Measurements from ENCODE around the gene DVL2. TPM values are rescaled to one million over a fixed set of nuclear protein-coding genes. Genes with fewer than 3 reads are reported as not detected.
A peak's percentile ranks its signal among the peaks of the same experiment; 100 is the strongest.

Gene DVL2
- total RNA-seq (2014; rRNA removed; shearing (Covaris generic)): 65.1 and 82.4 TPM in 2 replicates

DNA sequence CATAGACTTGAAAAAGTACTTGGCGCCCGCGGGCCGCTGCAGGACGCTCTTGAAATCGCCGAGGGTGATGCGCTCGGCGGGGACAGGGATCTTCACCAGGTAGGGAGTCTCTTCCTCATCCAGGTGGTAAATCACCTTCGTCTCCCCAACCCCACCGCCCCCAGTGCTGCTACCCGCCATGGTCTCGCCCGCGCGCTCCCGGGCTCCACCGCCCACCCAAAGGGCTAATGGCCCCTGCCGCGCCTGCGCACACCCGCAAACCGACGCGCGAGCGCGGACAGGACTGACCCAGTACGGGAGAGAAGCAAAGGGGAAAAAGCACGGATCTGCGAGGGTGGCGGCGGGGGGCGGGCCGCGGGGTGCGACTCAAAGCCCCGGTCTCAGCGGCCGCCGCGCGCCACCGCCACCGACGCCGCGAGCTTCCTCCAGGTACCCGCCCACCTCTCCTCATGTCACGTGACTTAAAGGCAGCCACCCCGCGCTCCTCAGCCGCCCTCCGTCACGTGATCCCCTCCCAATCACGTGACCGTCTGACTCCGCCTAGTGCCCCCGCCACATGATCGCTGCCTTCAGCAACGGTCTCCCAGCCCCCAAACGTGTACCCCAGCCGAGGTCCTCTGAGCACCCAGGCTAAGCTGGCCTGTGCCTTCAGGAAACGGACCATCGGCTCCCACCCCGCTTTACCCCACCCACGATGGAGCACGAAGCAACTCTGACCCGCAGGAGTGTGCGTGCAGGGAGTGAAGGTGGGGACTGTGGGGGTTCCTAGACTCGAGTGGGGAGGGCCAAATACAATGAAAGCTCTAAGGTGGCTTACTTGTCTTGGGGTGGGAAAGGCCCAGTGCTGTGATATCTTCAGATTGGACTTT, at the start of gene DVL2:
Gene DVL2 (minus strand): TSS at position 435 of the 869 bp plus-strand sequence. CDS start 255 bp downstream, at position 180.
- peak; percentile 93 for DNase-seq (ENCODE audit: low spot score)

DNA sequence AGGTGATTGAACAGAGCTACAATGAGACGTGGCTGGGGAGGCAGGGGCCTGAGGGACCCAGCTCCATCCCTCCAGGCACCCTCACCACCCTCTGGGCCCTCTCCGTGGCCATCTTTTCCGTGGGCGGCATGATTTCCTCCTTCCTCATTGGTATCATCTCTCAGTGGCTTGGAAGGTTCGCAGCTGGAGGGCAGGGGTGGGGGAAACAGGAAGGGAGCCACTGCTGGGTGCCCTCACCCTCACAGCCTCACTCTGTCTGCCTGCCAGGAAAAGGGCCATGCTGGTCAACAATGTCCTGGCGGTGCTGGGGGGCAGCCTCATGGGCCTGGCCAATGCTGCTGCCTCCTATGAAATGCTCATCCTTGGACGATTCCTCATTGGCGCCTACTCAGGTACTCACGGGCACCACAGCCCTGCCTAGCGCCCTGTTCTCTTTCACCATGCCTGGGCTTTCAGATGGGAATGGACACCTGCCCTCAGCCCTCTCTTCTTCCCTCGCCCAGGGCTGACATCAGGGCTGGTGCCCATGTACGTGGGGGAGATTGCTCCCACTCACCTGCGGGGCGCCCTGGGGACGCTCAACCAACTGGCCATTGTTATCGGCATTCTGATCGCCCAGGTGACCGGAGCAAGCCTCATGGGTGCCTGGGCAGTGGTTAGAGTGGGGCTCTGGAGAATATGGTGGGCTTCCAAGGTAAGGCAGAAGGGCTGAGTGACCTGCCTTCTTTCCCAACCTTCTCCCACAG, 49.3 kb upstream of the DVL2 start:
- no peak for DNase-seq (ENCODE audit: low spot score)

DNA sequence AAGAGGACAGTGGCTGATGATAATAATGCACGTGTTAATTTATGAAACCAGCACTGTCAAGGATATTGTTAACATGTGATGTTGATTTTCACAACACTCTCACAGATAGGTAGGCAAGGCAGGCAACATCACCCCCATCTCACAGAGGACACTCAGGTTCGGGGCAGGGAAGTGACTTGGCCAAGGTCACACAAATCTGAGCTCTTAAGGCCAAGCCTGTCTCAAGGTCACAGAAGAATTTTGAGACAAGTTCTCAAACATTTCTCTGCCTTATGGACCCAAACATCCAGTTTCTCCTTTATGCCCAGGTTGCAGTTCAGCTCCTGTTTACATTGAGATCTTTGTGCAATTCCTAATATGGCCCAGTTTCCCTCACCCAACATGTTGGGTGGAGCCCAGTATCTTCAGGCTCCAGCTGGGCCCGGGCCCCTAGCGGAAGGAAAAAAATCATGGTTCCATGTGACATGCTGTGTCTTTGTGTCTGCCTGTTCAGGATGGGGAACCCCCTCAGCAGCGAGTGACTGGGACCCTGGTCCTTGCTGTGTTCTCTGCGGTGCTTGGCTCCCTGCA, 48.5 kb upstream of the DVL2 start:
- no peak for DNase-seq (ENCODE audit: low spot score)

DNA sequence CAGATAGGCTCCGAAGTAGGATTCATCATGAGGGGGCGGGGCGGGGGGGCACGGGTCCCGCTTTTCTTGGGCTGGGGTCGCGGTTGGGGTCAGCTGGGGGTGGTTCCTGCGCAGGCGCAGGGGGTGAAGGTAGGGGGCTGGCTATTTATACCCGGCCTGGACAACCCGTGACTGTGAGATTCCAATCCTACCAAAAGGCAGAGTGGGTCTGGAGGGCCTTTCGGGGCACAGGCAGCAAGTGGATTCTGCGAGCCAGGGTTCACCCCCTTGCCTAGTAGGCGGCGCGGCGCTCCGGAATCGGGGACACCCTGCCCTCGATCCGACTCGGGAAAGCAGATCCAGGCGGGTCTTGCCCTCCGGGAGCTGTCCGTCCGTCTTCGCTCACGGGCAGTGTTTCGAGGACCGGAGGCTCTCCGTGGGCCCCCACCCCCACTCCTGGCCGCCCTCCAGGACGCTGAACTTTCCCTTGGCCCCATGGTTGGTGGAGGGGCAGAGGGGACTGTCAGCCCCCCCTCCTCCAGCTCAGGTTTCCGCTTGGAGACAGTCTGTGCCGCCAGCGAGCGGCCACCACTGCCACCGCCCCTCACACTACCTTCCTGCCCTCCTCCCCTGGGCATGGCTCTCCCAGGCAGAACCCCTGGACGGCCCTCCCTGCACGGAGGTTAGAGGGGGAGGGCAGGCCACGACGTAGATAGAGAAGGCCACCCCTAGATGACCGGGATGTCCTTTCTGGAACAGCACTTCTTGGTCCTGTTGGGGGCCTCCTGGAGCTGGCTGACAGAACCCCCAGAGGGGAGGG, 47.8 kb upstream of the DVL2 start:
- DNase-seq (ENCODE audit: low spot score): no peak

DNA sequence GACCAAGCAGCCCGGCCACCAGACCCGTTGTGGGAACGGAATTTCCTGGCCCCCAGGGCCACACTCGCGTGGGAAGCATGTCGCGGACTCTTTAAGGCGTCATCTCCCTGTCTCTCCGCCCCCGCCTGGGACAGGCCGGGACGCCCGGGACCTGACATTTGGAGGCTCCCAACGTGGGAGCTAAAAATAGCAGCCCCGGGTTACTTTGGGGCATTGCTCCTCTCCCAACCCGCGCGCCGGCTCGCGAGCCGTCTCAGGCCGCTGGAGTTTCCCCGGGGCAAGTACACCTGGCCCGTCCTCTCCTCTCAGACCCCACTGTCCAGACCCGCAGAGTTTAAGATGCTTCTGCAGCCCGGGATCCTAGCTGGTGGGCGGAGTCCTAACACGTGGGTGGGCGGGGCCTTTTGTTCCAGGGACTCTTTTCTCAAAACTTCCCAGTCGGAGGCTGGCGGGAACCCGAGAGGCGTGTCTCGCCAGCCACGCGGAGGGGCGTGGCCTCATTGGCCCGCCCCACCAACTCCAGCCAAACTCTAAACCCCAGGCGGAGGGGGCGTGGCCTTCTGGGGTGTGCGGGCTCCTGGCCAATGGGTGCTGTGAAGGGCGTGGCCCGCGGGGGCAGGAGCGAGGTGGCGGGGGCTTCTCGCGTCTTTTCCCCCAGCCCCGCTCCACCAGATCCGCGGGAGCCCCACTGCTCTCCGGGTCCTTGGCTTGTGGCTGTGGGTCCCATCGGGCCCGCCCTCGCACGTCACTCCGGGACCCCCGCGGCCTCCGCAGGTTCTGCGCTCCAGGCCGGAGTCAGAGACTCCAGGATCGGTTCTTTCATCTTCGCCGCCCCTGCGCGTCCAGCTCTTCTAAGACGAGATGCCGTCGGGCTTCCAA, 47.0 kb upstream of the DVL2 start, which contains the start of gene SLC2A4:
Gene SLC2A4 (plus strand): TSS at position 645 of the 879 bp plus-strand sequence. CDS start 217 bp downstream, at position 862.
- peak; percentile 88 for DNase-seq (ENCODE audit: low spot score)

DNA sequence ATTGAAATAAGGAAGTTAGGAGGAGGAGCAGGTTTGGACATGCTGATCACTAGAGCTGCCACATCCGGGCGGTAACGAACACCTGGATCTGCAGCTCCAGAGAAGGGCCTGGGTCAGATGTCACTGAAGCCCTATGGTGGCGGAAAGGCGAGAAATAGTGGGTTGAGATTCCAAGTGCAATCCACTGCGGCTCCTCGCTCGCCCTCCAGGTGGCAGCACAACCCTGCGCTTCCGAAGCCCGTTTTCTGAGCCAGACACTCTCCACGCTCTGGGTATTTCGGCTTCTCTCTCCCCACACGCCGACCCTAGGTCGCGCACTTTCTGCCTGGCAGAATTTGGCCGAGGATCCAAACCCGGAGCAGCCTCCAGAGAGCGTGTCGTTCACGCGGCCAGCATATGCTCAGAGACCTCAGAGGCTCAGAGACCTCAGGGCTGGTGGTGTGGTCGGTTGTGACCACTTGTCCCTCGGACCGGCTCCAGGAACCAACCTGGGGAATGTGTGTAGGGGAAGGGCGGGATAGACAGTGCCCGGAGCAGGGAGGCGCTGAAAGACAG, 46.3 kb upstream of the DVL2 start:
- peak; percentile 77 for DNase-seq (ENCODE audit: low spot score)

DNA sequence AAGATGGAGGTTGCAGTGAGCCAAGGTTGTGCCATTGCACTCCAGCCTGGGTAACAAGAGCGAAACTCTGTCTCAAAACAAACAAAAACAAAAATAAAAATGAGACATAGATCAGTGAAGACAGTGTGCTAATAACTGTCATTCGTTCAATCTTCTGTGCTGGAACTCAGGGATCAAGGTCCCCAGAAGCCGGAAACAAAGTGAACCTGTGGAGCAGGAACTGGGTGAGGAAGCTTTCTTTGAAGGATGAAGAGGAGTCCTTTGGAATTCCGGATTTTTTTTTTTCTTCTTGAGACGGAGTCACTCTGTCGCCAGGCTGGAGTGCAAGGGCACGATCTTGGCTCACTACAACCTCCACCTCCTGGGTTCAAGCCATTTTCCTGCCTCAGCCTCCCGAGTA, 45.1 kb upstream of the DVL2 start:
- DNase-seq (ENCODE audit: low spot score): no peak

DNA sequence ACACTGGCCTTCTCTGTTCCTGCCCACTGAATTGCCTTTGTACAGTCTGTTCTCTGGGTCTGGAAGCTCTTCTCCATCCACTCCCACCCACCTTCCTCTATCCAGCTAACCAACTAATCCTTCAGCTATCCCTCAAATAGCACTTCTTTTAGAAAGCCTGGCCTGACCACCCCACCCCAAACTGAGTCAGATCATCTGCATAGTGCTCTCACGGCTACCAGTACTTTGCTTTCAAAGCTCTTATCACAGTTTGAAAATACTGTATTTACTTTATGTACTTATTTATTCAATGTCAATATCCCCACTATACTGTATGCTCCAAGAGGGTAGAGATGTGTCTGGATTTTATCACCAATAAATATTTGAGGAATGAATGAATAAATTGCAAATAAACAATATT, 32.5 kb upstream of the DVL2 start:
- no peak for DNase-seq (ENCODE audit: low spot score)

DNA sequence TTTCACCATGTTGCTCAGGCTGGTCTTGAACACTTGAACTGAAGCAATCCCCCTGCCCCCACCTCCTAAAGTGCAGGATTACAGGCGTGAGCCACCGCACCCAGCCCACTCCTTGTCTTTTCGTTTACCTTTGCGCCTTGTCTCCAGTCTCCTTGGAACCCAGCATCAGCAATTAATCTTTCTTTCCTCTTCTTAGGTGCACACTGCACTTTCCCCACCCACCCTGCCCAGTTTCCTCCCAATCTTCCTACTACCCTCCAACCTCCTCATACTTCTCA, 29.4 kb upstream of the DVL2 start:
- no peak for DNase-seq (ENCODE audit: low spot score)

DNA sequence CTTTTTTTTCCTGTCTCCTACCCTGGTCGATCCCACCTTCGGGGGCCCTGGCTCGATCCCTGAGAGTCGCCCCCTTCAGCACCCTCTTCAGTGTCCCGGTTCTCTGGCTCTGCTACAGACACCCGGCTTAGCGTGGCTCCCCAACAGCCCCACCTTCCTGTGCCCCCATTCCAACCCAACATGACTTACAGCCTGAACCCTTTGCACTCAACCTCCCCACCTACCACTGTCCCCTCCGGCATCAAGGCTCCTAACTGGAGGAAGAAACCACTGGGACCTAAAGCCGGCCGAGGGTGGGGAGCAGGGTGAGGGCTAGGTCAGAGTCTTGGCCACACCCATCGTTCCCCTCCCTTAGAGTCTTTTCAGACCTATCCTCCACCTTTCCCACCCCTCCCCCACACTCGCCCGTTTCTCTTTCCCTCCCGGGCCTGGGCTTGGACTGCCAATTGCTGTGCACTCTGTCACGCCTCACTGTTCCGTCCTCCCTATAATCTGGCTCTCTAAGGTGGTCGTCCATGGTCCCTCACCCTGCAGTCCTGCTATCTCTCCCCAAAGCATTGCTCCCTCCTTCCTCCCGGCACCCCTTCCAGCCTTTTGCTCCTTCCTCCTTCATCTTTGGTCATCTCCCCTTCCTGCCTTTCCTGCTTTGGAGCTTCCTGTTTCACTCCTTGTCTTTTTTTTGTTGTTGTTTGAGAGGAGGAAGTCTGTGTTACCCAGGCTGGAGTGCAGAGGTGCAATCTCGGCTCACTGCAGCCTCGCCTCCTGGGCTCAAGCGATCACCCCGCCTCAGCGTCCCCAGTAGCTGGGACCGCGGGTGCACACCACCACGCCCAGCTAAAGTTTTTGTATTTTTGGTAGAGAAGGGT, 28.9 kb upstream of the DVL2 start:
- DNase-seq (ENCODE audit: low spot score): no peak

DNA sequence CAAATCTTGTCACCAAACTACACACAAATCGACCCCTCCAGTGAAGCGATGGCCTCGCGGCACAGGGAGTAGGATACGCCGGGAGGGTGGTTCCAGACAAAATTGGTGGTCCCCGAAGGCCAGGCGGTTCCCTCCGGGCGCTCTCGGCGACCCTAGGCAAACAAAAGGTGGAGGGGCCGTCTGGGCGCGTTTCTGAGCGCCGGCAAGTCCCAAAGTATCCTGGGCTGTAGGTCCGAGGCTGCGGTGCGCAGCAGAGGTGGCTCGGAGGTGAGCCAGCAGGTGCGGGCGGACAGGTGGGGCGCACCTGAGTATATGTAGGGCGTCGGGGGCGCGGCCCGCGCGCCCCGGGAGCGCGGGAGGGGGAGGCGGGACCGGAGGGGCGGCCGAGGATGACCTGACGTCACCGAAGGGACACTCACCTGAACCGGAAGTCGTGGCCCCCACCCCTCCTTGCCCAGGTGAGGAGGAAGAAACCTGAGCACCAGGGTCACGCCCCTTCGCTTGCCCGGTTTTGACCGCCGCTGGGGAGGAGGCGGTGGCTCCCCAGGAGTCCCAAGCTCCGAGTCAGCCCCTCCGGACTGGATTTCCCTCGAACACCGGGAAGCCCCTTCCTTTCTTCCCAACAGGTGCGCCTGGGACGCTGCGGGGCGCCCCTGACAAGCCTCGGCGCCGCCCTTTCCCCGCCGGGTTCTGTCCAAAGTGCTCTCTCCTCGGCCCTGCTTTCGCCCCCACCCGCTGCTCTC, 28.0 kb upstream of the DVL2 start, which contains the start of gene CLDN7:
Gene CLDN7 (minus strand): TSS at position 287 of the 743 bp plus-strand sequence. CDS start 435 bp downstream, outside the sequence.
- no peak for DNase-seq (ENCODE audit: low spot score)

DNA sequence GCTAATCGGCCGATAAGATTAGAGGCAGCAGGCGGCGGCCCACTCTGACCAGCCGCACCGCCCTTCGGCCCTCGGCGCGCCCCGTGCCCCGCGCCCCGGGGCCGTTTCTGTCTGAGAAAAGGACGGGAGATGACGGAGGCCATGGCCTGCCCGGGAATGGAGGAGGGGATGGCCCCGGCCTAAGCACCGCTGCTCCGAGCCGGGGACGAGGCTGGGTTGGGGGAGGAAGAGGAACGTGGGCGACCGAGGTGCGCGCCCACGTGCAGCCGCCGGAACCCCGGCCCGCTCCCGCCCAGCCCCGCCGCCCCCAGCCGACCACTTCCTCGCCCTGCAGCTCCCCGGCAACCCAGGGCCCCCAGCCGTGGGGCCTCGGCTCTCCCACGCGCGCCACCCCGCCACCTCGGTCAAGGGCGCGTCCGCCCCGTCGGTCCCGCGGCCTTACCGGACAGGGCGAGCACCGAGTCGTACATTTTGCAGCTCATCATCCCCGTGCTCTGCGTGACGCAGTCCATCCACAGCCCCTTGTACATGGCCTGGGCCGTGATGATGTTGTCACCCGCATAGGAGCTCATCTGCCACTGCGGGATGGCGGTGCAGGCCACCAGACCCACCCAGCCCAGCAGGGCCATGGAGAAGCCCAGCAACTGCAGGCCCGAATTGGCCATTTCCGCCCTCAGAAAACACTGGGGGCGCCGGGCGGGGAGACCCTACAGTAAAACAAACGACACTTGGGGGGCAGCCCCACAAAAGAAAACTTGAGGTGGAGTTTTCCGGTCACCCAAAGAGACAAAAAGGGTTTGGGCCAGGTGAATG, 27.3 kb upstream of the DVL2 start:
- no peak for DNase-seq (ENCODE audit: low spot score)

DNA sequence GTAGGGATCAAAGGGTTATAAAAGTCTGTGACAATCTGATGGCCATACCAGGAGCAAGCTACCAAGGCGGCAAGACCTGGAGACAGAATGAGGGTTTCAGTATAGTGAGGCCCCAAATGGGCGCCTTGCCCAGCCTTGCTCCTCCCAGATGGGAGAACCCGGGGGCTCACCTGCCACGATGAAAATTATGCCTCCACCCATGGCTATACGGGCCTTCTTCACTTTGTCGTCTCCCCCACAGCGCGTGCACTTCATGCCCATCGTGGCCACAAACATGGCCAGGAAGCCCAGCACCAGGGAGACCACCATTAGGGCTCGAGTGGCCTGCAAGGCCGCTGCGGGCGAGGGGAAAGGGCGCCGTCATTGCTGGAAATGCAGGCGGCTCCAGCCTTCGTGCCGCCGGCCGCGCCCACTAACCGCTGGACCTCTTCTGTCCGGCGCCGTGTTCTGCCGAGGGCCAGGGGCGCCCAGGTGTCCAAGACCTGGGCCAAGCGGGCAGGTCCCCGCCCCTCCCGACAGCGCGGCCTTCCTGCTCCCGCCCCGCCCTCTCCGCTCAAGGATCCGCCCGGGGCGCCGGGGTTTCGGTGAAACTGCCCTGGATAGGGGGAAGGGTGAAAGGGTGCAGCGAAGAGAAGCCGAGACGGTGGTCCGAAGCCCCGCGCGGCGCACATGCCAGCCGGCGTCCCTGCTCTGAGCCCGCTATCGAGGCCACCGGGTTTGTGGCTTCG, 26.5 kb upstream of the DVL2 start:
- no peak for DNase-seq (ENCODE audit: low spot score)

DNA sequence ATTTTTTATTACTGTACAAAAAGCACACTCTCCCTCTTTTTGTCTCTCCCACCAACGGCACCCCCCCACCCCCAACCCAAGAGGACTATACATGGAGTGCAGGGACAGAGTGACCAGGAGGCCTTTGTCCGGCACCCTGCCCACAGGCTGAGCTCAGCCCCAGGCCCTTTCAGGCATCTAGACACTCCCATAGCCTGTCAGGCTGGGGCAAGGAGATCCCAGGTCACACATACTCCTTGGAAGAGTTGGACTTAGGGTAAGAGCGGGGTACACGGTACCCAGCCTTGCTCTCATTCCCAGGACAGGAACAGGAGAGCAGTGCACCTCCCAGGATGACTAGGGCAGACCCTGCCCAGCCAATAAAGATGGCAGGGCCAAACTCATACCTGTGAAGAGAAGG, 25.8 kb upstream of the DVL2 start:
- no peak for DNase-seq (ENCODE audit: low spot score)

DNA sequence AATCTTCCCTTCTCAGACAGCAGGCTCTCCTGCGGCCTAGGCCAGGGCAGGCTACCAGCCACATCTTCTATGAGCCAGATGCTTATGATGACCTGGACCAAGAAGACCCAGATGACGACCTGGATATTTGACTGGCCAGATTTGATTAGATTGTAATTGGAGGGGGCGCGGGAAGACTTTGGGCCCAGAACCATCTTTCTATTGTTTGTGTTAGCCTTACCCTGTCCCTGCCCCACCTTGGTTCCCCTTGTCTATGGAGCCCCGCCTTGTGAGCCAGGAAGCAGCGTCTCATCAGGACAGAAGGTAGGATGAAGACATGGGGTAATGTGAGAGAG, 25.2 kb upstream of the DVL2 start:
- DNase-seq (ENCODE audit: low spot score): no peak

DNA sequence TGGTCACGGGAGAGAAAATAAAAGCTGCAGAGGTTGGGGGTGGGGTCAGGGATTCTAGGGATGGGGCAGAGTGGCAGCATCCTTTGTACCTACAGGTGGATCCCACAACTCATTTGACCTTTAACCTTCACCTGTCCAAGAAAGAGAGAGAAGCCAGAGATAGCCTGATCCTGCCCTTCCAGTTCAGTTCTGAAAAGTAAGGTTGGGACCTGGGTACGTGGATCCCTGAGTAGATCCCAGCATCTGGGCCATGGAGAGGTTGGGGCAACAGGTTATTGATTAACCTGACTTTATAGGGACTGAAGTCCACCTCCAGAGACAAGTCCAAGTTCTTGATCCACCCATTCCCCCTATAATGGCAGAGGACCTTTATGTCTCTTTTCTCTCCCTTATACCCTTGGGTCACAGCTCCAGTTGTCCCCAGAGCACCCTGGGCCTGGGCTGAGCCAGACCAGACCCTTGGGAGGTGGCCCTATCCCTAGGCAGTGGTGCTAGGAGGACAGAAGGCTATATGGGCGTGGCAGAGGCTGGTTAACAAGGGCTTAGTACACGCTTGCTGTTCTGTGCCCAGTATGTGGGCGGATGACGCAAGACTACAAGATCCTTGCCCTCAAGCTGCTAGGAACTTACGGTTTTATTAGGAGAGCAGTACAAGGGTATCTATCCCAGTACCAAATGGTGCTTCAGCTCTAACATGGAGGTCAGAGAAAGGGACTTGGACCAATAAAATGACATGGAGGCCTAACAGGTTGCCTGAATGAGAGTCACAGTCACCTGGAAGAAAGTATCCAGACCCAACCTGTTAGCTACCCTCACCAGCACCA, 24.6 kb upstream of the DVL2 start:
- no peak for DNase-seq (ENCODE audit: low spot score)
